HepG2 (cell line): Measurements from ENCODE around the gene PRKACG. TPM values are rescaled to one million over a fixed set of nuclear protein-coding genes. Genes with fewer than 3 reads are reported as not detected.

ENCODE experiments used
- FOXA1 ChIP-seq, 2 experiments: fragments of 450-650 bp in 1 of 2; sonication (generic) in 1 of 2; formaldehyde crosslinking in 1 of 2; IDR thresholded peaks; 2 replicates each; pipeline versions ENCODE4 v1.4.0 to v1.6.1; 2016 to 2020; ENCODE audit warnings: missing genetic modification reagents in 1 of 2
- FOXA3 ChIP-seq: IDR thresholded peaks from 2 replicates; pipeline ENCODE4 v1.6.1; 2016; ENCODE audit warnings: missing genetic modification reagents, missing compliant biosample characterization
- FOXP1 ChIP-seq, 2 experiments: fragments of 450-650 bp in 1 of 2; IDR thresholded peaks; 2 replicates each; pipeline ENCODE4 v1.6.1; 2017 to 2018; ENCODE audit warnings: antibody characterized with exemption in 1 of 2
- GZF1 ChIP-seq: sonication (generic); formaldehyde crosslinking; IDR thresholded peaks from 2 replicates; pipeline ENCODE4 v1.5.1; 2020; ENCODE audit warnings: mild to moderate bottlenecking, missing genetic modification reagents
- MEIS2 ChIP-seq: sonication (generic); formaldehyde crosslinking; IDR thresholded peaks from 2 replicates; pipeline ENCODE4 v1.9.0; 2021; ENCODE audit warnings: mild to moderate bottlenecking, missing genetic modification reagents
- NCOA2 ChIP-seq: sonication (generic); formaldehyde crosslinking; IDR thresholded peaks from 2 replicates; pipeline ENCODE4 v1.8.0; 2022; ENCODE audit warnings: inconsistent platforms
- NCOR1 ChIP-seq: fragments of 200-600 bp; sonication (generic); IDR thresholded peaks from 2 replicates; pipeline ENCODE4 v1.7.0; 2017; ENCODE audit warnings: antibody characterized with exemption, low read length, borderline replicate concordance
- NFKBIZ ChIP-seq: IDR thresholded peaks from 2 replicates; pipeline ENCODE4 v1.6.1; 2018; ENCODE audit warnings: missing genetic modification reagents, missing compliant biosample characterization
- PPARG ChIP-seq: conservative IDR thresholded peaks from 2 replicates; pipeline ENCODE4 v1.6.1; 2016; ENCODE audit warnings: missing biosample characterization, missing genetic modification reagents
- RXRA ChIP-seq: sonication (generic); formaldehyde crosslinking; IDR thresholded peaks from 2 replicates; pipeline ENCODE4 v1.5.1; 2020; ENCODE audit warnings: missing genetic modification reagents
- TBX2 ChIP-seq: sonication (generic); formaldehyde crosslinking; IDR thresholded peaks from 2 replicates; pipeline ENCODE4 v1.5.0; 2020; ENCODE audit warnings: missing genetic modification reagents, mild to moderate bottlenecking, borderline replicate concordance
- THAP11 ChIP-seq: IDR thresholded peaks from 2 replicates; pipeline ENCODE4 v1.6.1; 2016; ENCODE audit warnings: missing biosample characterization, missing genetic modification reagents
- YEATS2 ChIP-seq: sonication (generic); formaldehyde crosslinking; IDR thresholded peaks from 2 replicates; pipeline ENCODE4 v1.4.0; 2020; ENCODE audit warnings: missing genetic modification reagents, borderline replicate concordance
- ZKSCAN8 ChIP-seq: IDR thresholded peaks from 2 replicates; pipeline ENCODE4 v1.6.1; 2016; ENCODE audit warnings: borderline replicate concordance, missing genetic modification reagents, missing compliant biosample characterization
- ZNF34 ChIP-seq: sonication (generic); formaldehyde crosslinking; IDR thresholded peaks from 2 replicates; pipeline ENCODE4 v1.4.0; 2020; ENCODE audit warnings: mild to moderate bottlenecking, missing genetic modification reagents, borderline replicate concordance
- ZNF547 ChIP-seq: sonication (generic); formaldehyde crosslinking; IDR thresholded peaks from 2 replicates; pipeline ENCODE4 v1.5.1; 2020; ENCODE audit warnings: mild to moderate bottlenecking, missing genetic modification reagents
- ZNF609 ChIP-seq: sonication (generic); formaldehyde crosslinking; IDR thresholded peaks from 2 replicates; pipeline ENCODE4 v1.4.0; 2020; ENCODE audit warnings: mild to moderate bottlenecking, missing genetic modification reagents, borderline replicate concordance
- polyA plus RNA-seq, 8 experiments: library from polyadenylated mRNA; depleted of rRNA in 3 of 8; stranded (reverse) in 7 of 8; unstranded in 1 of 8; fragments of >200 nt; fragmentation: Illumina TruSeq in 4 of 8; extraction: Trizol in 4 of 8; gene quantifications; 2 replicates each; pipeline versions ENCODE4 v1.2.1 to v1.2.3, GENCODE V29; 2011 to 2016; ENCODE audit warnings: low read depth in 4 of 8, missing spikeins in 1 of 8, mixed read lengths in 1 of 8; ENCODE audit not compliant: insufficient read depth in 1 of 8
- total RNA-seq, 5 experiments: library from RNA; depleted of rRNA; stranded (reverse); fragments of >200 nt; fragmentation: Illumina TruSeq; extraction: Trizol; gene quantifications; 2 replicates each; pipeline ENCODE4 v1.2.3, GENCODE V29; 2016; ENCODE audit warnings: low read depth in 1 of 5
- TF ChIP-seq, protein P1 (sequence below): sonication (generic); formaldehyde crosslinking; IDR thresholded peaks from 2 replicates; pipeline ENCODE4 v1.5.0; 2020; ENCODE audit warnings: mild to moderate bottlenecking, missing genetic modification reagents, moderate library complexity
- TF ChIP-seq, protein P2 (sequence below): sonication (generic); formaldehyde crosslinking; conservative IDR thresholded peaks from 2 replicates; pipeline ENCODE4 v1.4.0; 2020; ENCODE audit warnings: mild to moderate bottlenecking, missing genetic modification reagents, moderate library complexity

PRKACG gene
- total and polyA plus RNA-seq, 2 of the 13 experiments (the other 11 are each of a cell fraction or from before 2014, with no cell fraction given) = not detected

GRCh38 chr9:68969538-68969937, 44.4 kb downstream of the PRKACG start (continued):
- peak; percentile 100 for TF ChIP-seq NCOA2
- TF ChIP-seq PPARG (CRISPR knock-in tag) = peak; percentile 81
- TF ChIP-seq GZF1 = no peak
- TF ChIP-seq, protein P1, sequence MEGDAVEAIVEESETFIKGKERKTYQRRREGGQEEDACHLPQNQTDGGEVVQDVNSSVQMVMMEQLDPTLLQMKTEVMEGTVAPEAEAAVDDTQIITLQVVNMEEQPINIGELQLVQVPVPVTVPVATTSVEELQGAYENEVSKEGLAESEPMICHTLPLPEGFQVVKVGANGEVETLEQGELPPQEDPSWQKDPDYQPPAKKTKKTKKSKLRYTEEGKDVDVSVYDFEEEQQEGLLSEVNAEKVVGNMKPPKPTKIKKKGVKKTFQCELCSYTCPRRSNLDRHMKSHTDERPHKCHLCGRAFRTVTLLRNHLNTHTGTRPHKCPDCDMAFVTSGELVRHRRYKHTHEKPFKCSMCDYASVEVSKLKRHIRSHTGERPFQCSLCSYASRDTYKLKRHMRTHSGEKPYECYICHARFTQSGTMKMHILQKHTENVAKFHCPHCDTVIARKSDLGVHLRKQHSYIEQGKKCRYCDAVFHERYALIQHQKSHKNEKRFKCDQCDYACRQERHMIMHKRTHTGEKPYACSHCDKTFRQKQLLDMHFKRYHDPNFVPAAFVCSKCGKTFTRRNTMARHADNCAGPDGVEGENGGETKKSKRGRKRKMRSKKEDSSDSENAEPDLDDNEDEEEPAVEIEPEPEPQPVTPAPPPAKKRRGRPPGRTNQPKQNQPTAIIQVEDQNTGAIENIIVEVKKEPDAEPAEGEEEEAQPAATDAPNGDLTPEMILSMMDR (CRISPR knock-in tag) = no peak
- TF ChIP-seq, protein P2, sequence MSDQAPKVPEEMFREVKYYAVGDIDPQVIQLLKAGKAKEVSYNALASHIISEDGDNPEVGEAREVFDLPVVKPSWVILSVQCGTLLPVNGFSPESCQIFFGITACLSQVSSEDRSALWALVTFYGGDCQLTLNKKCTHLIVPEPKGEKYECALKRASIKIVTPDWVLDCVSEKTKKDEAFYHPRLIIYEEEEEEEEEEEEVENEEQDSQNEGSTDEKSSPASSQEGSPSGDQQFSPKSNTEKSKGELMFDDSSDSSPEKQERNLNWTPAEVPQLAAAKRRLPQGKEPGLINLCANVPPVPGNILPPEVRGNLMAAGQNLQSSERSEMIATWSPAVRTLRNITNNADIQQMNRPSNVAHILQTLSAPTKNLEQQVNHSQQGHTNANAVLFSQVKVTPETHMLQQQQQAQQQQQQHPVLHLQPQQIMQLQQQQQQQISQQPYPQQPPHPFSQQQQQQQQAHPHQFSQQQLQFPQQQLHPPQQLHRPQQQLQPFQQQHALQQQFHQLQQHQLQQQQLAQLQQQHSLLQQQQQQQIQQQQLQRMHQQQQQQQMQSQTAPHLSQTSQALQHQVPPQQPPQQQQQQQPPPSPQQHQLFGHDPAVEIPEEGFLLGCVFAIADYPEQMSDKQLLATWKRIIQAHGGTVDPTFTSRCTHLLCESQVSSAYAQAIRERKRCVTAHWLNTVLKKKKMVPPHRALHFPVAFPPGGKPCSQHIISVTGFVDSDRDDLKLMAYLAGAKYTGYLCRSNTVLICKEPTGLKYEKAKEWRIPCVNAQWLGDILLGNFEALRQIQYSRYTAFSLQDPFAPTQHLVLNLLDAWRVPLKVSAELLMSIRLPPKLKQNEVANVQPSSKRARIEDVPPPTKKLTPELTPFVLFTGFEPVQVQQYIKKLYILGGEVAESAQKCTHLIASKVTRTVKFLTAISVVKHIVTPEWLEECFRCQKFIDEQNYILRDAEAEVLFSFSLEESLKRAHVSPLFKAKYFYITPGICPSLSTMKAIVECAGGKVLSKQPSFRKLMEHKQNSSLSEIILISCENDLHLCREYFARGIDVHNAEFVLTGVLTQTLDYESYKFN (CRISPR knock-in tag) = peak; percentile 87
- TF ChIP-seq THAP11 (CRISPR knock-in tag) = peak; percentile 66
- no peak for TF ChIP-seq FOXP1 (IDR thresholded peaks at IDR 0.05)
- peak; percentile 91 for TF ChIP-seq FOXP1 (CRISPR knock-in tag; IDR thresholded peaks at IDR 0.05)
- peak; percentile 79; the same call in 1 of the 2 replicates for TF ChIP-seq ZKSCAN8
- TF ChIP-seq NFKBIZ (CRISPR knock-in tag) = peak; percentile 99
- peak; percentile 56; the same call in 1 of the 2 replicates for TF ChIP-seq TBX2 (CRISPR knock-in tag)
- TF ChIP-seq FOXA3 (CRISPR knock-in tag) = peak; percentile 98
- TF ChIP-seq ZNF547 = no peak
- no peak for TF ChIP-seq ZNF34 (CRISPR knock-in tag)
- peak; percentile 39; the same call in 1 of the 2 replicates for TF ChIP-seq NCOR1
- peak; percentile 35; the same call in 1 of the 2 replicates for TF ChIP-seq YEATS2 (CRISPR knock-in tag)
- TF ChIP-seq ZNF609 = peak; percentile 74; the same call in 1 of the 2 replicates
- peak; percentile 53; the same call in 1 of the 2 replicates for TF ChIP-seq RXRA
- TF ChIP-seq MEIS2 (CRISPR knock-in tag) = peak; percentile 48; the same call in 1 of the 2 replicates
- peak; percentile 57 for TF ChIP-seq FOXA1 (IDR thresholded peaks at IDR 0.05)
- peak; percentile 95 for TF ChIP-seq FOXA1 (CRISPR knock-in tag; IDR thresholded peaks at IDR 0.05)
